Renal cortical epithelial cell (primary cell): ENCODE data around the gene GOLGA6L25. TPM values are rescaled to one million over a fixed set of nuclear protein-coding genes. Genes with fewer than 3 reads are reported as not detected.
"Not testable (repeated sequence)": the region's sequence is repeated elsewhere in the genome, so short reads cannot be mapped to it uniquely, and the experiment has no call there.

Source experiments
- DNase-seq: peaks from one replicate; pipeline ENCODE4 v3.0.0-alpha.2; 2011; ENCODE audit warnings: low read depth
- total RNA-seq: library from RNA; depleted of rRNA; stranded (reverse); fragments of >200 nt; gene quantifications from 2 replicates; pipeline ENCODE4 v1.2.3, GENCODE V29; 2014

GOLGA6L25 gene, protein sequence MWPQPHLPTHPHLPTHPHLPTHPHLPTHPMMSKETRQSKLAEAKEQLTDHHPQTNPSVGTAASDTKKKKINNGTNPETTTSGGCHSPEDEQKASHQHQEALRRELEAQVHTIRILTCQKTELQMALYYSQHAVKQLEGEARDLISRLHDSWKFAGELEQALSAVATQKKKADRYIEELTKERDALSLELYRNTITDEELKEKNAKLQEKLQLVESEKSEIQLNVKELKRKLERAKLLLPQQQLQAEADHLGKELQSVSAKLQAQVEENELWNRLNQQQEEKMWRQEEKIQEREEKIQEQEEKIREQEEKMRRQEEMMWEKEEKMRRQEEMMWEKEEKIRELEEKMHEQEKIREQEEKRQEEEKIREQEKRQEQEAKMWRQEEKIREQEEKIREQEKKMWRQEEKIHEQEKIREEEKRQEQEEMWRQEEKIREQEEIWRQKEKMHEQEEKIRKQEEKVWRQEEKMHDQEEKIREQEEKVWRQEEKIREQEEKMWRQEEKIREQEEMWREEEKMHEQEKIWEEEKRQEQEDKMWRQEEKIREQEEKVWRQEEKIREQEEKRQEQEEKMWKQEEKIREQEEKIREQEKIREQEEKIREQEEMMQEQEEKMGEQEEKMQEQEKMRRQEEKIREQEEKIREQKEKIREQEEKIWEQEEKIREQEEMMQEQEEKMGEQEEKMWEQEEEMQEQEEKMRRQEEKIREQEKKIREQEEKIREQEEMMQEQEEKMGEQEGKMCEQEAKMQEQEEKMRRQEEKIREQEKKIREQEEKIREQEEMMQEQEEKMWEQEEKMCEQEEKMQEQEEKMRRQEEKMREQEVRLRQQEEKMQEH
- total RNA-seq: not detected in 2 replicates

DNA sequence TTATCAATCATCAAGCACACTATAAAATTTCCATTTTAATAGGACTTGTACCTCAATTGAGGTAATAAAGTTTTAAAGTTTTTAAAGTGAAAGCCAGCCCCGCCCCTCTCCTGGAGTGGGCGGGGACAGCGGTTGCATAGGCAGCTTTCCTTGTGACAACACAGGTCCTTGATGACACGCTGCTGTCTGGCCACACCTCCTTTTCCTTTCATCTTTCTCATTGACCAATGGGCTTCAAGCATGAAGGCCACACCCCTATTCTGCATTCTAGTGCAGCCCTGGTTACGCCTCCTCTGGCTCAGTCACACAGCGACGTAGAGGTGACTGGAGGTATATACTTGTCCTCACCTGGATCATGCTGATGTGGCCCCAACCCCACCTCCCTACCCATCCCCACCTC lies at the start of gene GOLGA6L25:
GOLGA6L25 (plus strand) TSS at position 301 of the 400 bp plus-strand sequence; CDS start at position 362, 61 bp downstream.
- DNase-seq: not testable (repeated sequence)

DNA sequence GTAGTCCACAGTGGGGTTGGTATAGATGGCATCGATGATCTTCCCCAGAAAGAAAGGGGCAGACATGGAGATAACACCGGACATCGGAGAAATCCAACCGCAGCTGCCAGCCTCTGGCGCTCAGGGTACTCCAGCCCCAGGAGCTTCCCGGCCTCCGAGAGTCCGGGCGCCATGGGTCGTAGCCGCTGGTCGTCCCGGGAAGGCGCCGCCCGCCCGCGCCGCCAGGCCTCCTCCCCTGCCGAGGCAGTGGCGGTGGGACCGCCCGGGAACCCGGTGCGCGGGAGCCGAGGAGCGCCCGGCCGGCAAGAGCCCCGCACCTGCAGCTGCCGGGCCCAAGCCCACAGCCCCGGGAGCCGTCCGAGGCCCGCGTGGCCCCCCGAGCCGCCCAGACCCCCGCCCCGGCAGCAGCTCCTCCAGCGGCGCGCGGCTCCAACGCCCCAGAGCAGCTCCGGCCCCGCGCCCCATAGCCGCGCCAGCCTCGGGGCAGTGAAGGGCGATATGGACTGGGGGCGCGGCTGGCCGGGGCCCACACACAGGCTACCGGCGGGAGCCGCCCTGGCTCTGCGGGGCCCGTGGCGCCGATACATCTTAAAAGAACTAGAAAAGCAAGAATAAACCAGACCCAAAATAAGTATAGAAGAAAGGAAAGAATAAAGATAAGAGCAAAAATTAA lies 45.0 kb upstream of the GOLGA6L25 start:
- DNase-seq: not testable (repeated sequence)

DNA sequence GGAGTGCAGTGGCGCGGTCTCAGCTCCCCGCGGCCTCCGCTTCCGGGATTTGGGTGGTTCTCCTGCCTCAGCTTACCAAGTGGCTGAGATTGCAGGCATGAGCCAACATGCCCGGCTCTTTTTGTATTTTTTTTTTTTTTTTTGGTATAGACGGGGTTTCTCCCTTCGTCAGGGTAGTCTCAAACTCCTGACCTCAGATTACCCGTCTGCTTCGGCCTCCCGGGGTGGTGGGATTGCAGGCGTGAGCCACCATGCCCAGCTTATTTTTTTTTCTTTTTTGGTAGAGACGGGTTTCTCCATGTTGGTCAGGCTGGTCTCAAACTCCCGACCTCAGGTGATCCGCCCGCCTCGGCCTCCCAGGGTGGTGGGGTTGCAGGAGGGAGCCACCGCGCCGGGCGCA lies 39.2 kb upstream of the GOLGA6L25 start:
- not testable (repeated sequence) for DNase-seq

DNA sequence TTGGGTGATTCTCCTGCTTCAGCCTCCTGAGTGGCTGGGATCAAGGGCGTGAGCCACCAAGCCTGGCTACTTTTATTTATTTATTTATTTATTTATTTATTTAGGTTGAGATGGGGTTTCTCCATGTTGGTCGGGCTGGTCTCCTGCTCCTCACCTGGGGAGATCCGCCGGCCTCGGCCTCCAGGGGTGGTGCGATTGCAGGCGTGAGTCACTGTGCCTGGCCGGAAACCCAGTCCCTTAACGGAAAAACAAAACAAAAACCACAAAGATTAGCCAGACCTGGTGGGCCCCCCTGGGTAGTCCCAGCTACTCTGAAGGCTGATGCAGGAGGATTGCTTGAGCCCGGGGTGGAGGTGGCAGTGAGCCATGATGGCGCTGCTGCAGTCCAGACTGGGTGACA lies 38.2 kb upstream of the GOLGA6L25 start:
- DNase-seq: not testable (repeated sequence)

DNA sequence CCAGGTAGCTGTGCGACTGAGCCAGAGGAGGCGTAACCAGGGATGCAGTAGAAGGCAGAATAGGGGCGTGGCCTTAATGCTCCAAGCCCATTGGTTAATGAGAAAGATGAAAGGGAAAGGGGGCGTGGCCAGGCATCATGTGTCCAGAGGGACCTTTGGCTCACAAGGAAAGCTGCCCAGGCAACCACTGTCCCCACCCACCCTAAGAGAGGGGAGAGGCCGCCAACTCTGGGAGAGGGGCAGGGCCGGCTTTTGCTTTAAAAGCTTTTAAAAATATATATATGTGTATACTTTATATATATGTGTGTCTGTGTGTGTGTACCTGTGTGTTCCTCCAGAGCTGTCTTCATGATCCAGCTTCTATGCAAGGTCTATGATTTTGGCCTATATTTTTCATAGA lies 20.4 kb upstream of the GOLGA6L25 start, which contains the start of gene GOLGA8G:
GOLGA8G (minus strand) TSS at position 18 of the 400 bp plus-strand sequence. CDS start 62 bp downstream, outside the sequence.
- not testable (repeated sequence) for DNase-seq

DNA sequence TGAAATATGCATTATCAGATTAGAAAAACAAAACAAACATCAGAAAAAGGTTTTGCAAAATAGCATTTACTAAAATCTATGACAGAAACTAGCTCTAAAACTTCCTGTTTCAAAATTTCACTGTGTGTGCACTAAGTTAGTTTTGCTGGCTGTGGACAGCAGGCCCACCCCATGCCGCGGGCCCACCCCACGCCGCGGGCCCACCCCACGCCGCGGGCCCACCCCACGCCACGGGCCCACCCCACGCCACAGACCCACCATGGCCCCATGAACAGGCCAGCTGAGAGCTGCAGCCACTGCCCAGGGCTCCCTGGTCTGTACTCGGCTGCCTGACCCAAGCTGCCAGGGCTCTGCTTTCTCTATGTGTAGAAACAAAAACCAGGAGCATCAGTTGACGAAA lies 20.0 kb downstream of the GOLGA6L25 start:
- not testable (repeated sequence) for DNase-seq

DNA sequence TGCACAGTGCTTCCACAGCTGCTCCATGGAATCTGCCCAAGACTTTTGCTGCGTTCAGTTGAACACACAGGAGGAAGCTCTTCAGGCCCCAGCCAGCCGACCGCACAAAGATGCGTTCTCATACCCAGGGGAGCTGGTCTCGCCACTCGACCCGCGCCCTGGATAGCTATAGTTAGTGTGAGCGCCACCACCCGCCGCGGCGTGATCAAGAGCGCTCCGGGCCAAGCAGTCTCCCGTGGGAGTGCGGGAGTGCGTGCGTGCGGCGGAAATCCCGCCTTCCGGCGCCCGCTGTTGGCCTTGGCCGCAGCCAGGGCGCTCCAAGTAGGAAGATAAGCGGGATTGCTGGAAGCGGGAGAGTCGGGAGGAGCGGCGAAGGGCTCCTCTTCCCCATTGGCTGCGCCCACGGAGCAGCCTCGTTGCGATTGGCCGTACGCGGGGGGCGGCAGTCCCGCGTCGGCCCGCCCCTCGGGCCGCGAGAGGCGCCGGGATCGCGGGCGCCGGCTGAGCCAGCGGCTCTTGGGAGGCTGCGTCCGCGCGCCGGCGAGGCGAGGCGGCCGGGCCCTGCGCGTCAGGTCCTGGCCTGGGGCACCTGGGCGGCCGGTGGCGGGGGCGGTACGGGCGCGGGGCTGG lies 35.7 kb downstream of the GOLGA6L25 start:
- not testable (repeated sequence) for DNase-seq

DNA sequence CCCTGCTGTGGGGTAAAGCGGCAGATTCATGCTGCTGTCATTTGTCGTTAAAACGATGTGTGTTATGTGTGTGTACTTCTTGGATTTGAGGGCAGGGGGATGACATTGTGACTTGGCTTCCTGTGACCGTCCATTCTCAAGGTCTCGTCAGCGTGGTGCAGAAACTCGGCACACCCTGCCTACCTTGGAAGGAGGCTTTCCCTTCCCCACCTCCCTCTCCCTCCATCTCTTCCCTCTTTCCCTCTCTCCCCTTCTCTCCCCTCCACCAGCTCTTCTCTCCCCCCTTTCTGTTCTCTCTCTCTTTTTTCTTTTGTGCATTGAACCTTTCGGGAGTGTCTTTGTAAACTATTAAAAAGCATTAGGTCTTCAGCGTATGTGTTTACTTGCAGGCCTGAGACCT lies 36.4 kb downstream of the GOLGA6L25 start:
- DNase-seq: not testable (repeated sequence)

DNA sequence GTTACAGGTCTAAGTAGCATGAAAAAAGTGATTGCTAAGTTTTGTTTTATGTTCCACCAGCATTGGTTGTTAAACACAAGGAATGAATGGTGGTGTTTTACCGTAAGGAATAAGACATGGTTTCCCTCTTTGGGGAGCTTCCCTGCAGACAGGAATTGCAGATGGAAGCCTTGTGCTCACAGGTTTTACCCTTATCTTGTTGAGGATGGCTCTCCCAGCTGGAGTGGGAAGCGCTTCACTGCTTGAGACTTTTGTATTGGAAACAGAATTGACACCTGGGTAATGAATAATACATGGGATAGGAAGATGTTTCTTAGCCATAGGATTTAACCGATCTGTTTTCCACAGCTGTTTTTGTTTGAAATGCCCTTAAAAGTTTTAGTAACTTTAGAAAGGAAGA lies 39.0 kb downstream of the GOLGA6L25 start:
- DNase-seq: not testable (repeated sequence)

DNA sequence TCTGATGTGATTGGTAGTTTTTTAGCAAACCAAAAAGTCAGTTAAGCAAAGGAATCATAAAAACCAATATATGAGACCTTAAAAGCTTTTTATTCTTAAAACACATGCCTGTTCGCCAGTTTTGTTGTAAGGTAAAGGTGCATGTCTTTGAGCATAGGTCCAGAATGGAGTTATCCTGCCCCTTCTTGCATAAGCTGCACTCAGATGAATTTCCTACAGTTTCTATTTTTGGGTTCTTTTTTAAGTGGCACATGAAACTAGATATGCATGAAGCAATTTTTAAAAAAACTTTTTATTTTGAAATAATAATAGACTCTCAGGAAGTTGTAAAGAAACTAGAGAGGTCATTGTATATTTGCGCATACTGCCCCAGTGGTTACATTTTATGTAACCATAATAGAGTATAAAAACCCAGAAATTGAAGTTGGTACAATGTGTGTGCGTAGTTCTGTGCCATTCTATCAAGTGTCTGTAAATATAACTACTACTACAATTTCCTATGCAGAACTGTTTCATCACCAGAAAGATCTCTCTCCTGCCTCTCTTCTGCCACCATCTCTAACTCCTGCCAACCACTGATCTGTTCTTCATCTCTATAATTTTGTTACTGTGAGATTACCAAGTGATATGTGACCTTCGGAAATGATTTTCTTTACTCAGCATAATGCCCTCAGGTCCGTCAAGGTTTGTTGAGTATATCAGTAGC lies 40.2 kb downstream of the GOLGA6L25 start:
- DNase-seq: not testable (repeated sequence)

DNA sequence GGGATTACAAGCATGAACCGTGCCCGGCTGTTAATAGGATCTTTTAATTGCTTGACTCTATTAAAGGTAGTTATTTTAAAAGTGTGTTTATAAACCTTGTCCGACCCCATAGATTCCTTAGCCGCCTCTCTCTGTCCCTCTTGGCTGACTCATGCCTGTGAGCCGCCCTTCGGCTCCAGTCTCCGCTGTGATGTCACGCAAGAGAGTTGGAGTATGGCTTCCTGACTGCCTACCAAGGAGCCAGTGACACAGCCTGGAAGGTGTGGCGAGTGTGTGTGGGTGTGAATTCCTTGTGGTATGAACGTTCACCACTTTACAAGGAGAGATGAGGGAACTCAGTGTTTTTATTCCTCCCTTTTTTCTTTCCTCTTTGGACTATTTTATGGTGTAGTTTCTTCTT lies 44.1 kb downstream of the GOLGA6L25 start:
- DNase-seq: not testable (repeated sequence)

DNA sequence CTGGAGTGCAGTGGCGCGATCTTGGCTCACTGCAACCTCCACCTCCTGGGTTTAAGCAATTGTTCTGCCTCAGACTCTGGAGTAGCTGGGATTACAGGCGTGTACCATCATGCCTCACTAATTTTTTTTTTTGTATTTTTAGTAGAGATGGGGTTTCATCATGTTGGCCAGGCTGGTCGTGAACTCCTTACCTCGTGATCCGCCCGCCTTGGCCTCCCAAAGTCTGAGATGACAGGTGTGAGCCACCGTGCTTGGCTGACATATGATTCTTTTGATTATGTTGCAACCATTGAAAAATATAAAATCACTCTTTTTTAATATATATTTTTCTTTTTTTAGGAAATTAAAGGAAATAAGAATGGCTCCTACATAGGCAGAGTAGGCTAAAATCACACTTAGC lies 44.8 kb downstream of the GOLGA6L25 start:
- DNase-seq: not testable (repeated sequence)

DNA sequence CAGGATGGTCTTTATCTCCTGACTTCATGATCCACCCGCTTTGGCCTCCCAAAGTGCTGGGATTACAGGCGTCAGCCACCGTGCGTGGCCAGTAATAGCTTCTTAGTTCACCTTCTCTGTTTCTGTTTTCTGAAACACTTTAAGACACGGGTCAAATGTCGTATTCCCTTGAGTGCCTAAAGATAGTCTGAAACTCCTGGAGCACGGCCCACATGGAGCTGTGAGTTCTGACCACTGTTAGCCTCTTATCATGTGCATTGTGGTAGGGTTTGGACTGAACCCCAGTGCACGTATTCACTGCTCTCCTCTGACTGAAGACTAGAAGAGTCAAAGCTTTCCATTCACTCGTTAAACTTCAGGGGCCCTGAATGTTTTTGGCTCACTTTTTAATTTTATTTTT lies 48.8 kb downstream of the GOLGA6L25 start:
- not testable (repeated sequence) for DNase-seq

Other genes starting within 250 kb of the GOLGA6L25 start
- gene HERC2, start 231.4 kb upstream of the GOLGA6L25 start, total RNA-seq: 31.8 and 101 TPM in 2 replicates
- gene GOLGA6L24, start 195.5 kb upstream of the GOLGA6L25 start, total RNA-seq: not detected in 2 replicates
- gene GOLGA8F, start 174.9 kb upstream of the GOLGA6L25 start, total RNA-seq: 0.15 TPM in 1 of 2 replicates, not detected in the other
- gene GOLGA8G, start 20.6 kb upstream of the GOLGA6L25 start, total RNA-seq: 0.05 TPM in 1 of 2 replicates, not detected in the other
- gene GOLGA8M, start 158.9 kb downstream of the GOLGA6L25 start, total RNA-seq: 0.89 TPM in 1 of 2 replicates, not detected in the other